GM23338 (cell line): ENCODE results near the gene CCDC122. TPM values are rescaled to one million over a fixed set of nuclear protein-coding genes. Genes with fewer than 3 reads are reported as not detected.

Experiments used
- CREB1 ChIP-seq: fragments of 250-450 bp; sonication (Bioruptor Pico); IDR thresholded peaks from 2 replicates; pipeline ENCODE4 v1.5.0; 2020; ENCODE audit warnings: low read depth, mild to moderate bottlenecking, moderate library complexity
- NANOG ChIP-seq: IDR thresholded peaks from 2 replicates; pipeline ENCODE4 v1.6.1; 2016; ENCODE audit warnings: antibody characterized with exemption, borderline replicate concordance
- ZNF331 ChIP-seq: fragments of 250-450 bp; sonication (Bioruptor Pico); IDR thresholded peaks from 2 replicates; pipeline ENCODE4 v1.5.0; 2020; ENCODE audit warnings: low read depth, mild to moderate bottlenecking, moderate library complexity
- polyA plus RNA-seq: library from polyadenylated mRNA; unstranded; fragments of >200 nt; fragmentation: Nextera tagmentation; extraction: Ambion mirVana; gene quantifications from 2 replicates; pipeline ENCODE4 v1.2.1, GENCODE V29; 2016
- small RNA-seq: library from RNA; depleted of rRNA; stranded (forward); fragments of <200 nt; gene quantifications from one replicate; pipeline ENCODE3, GENCODE V24; 2014; ENCODE audit warnings: low replicate concordance
- total RNA-seq: library from RNA; depleted of rRNA; stranded (reverse); fragments of >200 nt; shearing (Covaris generic); gene quantifications from 2 replicates; pipeline ENCODE4 v1.2.3, GENCODE V29; 2014; rRNA removed
- TF ChIP-seq, protein P1 (sequence below): IDR thresholded peaks from one replicate; pipeline ENCODE4 v1.6.1; 2018; ENCODE audit warnings: antibody characterized with exemption; ENCODE audit not compliant: unreplicated experiment

CCDC122 gene
- total and polyA plus RNA-seq, 2 experiments from 2014 or later, result 7.5 to 30.6 TPM

DNA sequence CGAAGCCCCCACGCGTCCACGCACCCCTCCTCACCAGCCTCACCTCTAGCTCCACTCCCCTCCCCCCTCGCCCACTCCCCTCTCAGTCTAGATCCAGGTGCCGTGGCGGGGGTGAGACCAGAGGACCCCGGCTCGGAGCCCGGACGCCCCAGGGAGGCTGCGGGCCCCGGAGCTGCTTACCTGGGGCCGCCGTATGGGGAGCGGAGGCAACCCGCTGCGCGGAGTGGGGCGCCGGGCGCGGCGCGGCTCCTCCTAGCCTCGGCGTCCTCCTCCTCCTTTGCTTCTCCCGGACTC is 93.1 kb downstream of the CCDC122 start (continued):
- TF ChIP-seq, protein P1, sequence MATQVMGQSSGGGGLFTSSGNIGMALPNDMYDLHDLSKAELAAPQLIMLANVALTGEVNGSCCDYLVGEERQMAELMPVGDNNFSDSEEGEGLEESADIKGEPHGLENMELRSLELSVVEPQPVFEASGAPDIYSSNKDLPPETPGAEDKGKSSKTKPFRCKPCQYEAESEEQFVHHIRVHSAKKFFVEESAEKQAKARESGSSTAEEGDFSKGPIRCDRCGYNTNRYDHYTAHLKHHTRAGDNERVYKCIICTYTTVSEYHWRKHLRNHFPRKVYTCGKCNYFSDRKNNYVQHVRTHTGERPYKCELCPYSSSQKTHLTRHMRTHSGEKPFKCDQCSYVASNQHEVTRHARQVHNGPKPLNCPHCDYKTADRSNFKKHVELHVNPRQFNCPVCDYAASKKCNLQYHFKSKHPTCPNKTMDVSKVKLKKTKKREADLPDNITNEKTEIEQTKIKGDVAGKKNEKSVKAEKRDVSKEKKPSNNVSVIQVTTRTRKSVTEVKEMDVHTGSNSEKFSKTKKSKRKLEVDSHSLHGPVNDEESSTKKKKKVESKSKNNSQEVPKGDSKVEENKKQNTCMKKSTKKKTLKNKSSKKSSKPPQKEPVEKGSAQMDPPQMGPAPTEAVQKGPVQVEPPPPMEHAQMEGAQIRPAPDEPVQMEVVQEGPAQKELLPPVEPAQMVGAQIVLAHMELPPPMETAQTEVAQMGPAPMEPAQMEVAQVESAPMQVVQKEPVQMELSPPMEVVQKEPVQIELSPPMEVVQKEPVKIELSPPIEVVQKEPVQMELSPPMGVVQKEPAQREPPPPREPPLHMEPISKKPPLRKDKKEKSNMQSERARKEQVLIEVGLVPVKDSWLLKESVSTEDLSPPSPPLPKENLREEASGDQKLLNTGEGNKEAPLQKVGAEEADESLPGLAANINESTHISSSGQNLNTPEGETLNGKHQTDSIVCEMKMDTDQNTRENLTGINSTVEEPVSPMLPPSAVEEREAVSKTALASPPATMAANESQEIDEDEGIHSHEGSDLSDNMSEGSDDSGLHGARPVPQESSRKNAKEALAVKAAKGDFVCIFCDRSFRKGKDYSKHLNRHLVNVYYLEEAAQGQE, result no peak
- TF ChIP-seq CREB1 (CRISPR knock-in tag) (no peak), ZNF331 (no peak), NANOG (no peak)

Small RNAs within 50 kb of the gene (small RNA-seq; reads per million reads assigned to genes)
- not detected for gene AL162713.1

Other genes with a start within 250 kb of the CCDC122 start
- gene ENOX1, start 92.8 kb downstream of the CCDC122 start, total RNA-seq, result 0.66 and 2.1 TPM in 2 replicates
- gene ENOX1, start 92.8 kb downstream of the CCDC122 start, polyA plus RNA-seq, result 0.54 and 0.81 TPM in 2 replicates
- 4.6 and 7.9 TPM in 2 replicates for gene LACC1, start 164 bp upstream of the CCDC122 start, total RNA-seq
- 3.0 and 4.4 TPM in 2 replicates for gene LACC1, start 164 bp upstream of the CCDC122 start, polyA plus RNA-seq